Measurements from ENCODE around the gene DUOX2.
"Not testable (repeated sequence)": the region's sequence is repeated elsewhere in the genome, so short reads cannot be mapped to it uniquely, and the experiment has no call there.

Gene DUOX2

DNA sequence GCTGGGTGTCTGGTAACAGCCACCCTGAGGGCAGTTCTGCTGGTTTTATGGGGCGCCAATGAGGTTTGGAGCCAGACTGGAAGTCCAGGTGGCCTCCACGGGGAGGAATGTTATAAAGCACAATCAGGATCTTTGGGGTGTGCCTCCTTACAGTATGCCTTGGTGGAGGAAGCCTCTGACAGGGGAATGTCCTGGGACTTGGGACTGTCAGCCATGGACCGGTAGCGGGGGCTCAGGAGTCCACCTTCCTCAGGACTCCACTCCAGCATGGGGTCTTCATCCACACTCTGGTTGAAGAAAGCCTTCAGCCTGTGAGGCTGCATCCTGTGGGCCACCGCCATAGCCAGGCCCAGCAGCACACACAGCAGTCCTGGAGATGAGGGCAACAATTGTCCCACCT is 5.0 kb upstream of the DUOX2 start:
- no peak for DNase-seq

DNA sequence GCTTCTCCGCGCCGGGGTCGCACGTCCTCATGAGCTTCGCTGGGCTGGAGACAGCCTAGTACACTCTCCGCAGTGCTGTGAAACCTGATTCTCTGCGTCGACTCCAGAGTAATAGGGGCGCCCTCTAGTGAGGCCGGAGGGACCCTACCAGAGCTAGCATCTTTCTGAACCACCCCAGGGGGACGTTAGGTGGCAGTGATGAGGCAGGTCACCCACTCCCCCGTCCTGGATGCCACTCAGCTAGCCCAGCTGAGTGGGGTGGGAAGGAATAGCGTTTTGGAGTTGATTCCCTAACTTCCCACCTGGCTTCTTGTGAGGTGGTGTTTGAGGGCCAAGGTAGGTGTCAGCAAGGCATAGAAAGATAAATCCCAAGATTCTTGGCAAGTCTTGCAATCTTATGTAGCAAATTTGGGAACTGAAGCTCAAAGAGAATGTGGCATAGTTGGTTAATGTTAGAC is 4.2 kb upstream of the DUOX2 start:
- DNase-seq = peak; percentile 87

DNA sequence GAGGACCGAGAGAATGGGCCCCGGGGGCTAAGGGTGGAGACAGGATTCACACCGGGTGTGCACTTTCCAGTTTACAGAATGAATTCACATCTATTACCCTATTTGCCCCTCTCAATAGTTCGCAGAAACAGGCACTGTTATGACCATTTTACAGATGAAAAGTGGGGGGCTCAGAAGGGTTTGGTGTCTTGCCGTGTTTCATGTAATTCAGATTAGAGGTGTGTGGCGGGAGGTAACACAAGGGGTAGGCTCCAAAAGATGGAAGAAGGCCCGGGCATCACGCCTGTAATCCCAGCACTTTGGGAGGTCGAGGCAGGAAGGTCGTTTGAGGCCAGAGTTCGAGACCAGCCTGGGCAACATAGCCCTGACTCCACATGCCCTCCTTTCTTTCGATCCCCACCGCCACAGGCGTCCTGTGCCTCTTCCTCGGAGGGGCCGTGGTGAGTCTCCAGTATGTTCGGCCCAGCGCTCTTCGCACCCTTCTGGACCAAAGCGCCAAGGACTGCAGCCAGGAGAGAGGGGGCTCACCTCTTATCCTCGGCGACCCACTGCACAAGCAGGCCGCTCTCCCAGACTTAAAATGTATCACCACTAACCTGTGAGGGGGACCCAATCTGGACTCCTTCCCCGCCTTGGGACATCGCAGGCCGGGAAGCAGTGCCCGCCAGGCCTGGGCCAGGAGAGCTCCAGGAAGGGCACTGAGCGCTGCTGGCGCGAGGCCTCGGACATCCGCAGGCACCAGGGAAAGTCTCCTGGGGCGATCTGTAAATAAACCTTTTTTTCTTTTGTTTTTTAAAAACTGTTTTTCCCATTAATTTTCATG is 3.5 kb upstream of the DUOX2 start:
- no peak for DNase-seq

DNA sequence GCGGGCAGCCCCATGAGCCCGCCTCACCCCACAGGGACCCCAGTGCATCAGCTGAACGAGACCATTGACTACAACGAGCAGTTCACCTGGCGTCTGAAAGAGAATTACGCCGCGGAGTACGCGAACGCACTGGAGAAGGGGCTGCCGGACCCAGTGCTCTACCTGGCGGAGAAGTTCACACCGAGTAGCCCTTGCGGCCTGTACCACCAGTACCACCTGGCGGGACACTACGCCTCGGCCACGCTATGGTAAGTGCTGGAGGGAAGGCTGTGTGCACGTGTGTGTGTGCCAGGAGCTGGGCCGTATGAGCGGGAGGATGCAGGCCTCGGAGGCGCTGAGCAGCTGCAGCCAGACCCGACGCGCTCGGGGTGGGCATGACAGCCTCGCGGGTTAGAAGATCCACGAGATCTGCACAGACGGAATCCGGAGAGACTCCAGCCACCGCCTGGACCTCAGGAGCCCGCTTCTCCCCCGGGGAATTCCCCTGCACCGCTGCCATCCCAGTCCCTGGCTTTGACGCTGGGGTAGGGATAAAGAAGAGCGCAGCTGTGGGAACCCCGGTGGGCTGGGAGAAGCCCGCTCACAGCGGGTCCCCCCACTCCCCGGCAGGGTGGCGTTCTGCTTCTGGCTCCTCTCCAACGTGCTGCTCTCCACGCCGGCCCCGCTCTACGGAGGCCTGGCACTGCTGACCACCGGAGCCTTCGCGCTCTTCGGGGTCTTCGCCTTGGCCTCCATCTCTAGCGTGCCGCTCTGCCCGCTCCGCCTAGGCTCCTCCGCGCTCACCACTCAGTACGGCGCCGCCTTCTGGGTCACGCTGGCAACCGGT is 2.7 kb upstream of the DUOX2 start:
- no peak for DNase-seq

DNA sequence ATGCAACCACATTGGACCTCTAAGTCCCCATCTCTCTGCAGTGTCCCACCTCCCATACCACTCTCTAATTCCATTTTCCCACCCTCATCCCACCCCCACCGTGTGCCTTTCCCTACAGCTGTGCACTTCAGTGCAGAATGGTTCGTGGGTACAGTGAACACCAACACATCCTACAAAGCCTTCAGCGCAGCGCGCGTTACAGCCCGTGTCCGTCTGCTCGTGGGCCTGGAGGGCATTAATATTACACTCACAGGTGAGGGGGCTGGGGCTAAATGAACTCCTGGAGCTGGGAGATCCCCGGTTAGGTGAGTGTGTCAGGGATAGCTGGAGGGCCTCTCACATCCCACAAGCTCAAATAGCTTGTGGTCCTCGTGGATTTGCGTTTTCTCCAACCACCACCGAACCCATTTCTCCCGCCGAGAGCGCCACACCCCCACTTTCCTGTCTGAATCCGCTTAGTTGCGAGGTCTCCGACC is 2.1 kb upstream of the DUOX2 start:
- DNase-seq = no peak

DNA sequence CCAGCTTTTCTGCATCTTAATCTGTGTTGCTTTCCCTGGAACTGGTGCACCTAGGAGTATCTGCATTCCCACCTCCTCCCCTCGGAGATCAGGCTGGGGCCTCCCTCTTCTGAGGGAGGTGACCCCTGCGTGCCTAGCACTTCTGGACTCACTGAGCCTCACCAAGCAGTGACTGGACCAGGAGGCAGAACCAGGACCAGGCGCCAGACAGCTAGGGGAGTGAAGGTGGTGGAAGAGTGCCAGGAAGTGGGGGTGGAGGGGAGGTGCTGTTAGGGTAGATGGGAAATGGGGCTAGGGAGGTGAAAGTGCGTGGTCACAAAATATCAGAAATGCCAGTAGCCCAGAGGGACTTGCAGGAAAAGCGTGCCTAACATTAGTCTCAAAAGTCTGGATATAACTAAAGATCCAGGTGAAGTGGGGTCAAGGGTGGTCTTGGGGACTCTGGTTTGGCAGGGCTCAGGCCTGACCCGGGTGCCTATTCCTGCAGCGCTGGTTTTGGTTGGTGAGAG is 1.4 kb upstream of the DUOX2 start:
- DNase-seq = no peak

DNA sequence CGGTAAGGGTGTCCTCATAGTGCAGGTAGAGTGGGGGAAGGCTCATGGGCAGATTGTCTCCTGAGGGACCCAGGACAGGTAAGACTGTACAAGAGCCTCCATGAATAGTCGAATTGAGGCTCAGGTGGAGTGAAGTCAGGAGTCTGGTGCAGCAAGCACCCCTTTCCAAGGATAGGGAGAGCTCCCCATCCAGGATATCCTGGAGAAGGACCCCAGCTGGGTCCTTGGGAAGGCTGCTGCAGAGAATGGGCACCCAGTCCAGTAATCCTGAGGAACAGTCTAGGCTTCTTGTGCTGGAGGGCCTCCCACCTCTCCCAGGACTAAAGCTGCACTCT is 746 bp upstream of the DUOX2 start:
- no peak for DNase-seq

DNA sequence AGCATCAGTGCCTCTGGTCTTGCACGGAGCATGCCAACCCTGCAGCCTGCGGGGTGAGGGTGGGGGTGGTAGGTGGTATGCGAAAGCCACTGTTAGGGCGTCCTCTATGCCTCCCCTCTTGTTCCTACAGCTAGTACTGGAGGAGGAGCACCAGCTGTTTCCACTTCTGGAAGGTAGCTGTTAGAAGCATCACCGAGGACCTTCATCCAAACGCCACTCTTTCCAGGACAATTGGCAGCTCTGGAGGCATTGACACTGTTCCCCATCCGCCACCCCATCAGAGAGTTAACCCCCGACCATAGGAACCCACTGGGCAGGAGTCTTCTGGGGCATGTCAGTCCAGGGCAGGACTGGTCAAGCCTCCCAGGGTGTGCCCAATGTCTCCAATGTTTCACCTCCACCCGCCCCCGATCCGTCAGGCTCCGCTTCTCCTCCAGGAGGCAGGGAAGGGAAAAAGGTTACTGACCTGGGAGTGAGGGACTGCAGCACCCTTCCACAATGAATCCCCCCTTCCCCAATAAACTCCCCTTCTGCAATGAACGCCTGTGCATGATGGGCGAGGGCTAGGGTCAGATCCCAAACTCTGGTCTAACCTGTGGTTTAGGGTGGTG is 487 bp downstream of the DUOX2 start:
- DNase-seq = no peak

DNA sequence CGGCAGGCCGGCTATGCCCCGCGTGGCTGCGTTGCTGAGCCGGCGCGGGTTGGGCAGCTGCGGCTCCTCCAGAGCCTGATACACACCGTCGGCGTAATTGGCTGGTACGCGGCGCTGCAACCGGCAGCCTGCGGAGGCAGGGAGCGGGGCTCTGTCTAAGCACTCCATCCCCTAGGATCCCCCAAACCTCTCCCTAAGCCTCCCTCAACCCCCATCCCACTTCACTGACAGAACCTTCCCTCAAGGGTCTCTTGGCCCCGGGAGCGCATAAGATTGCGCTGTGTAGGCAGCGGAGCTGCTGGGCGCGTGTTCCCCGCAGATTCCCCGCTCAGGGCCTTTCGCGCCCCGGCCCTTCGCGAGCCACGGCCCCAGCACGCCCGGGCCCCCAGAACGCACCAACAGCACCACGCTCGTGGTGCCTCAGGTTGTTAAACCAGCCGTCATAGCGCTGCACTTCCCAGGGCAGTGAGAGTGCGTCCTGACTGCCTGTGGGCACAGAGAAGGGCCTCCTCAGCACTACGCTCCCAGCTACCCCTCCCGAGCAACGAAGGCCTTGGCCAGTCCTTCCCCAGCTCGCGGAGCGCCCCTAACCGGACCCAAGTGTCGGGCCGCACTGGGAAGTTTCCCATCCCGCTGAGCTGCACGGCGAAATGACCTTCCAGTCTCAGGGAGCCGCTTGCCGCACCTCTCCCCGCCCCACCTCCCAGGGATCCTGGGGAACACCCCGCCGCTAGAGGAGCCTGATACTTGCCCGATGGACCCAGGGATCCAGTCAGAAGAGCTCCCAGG is 1.2 kb downstream of the DUOX2 start:
- DNase-seq = no peak

DNA sequence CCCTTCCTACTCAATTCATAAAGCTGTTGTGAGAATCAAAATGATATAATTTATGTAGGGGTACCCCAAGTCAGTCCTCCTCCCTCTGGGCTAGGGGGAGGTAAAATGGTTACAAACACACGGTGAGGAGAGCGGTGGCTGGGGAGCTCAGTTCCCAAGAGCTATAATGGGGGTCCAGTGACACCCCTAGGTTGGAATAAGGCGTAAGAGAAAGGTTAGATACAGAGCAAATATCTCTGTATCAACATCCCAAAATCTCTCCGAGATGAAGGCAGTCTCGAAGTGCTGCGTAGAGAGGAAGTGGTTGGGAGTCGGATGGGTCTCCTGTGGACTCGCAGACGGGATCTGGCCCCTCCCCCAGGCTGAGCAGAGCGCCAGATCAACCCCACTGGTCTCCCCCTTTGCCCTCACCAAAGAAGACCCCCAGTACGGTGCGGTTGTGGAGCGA is 1.8 kb downstream of the DUOX2 start:
- no peak for DNase-seq

DNA sequence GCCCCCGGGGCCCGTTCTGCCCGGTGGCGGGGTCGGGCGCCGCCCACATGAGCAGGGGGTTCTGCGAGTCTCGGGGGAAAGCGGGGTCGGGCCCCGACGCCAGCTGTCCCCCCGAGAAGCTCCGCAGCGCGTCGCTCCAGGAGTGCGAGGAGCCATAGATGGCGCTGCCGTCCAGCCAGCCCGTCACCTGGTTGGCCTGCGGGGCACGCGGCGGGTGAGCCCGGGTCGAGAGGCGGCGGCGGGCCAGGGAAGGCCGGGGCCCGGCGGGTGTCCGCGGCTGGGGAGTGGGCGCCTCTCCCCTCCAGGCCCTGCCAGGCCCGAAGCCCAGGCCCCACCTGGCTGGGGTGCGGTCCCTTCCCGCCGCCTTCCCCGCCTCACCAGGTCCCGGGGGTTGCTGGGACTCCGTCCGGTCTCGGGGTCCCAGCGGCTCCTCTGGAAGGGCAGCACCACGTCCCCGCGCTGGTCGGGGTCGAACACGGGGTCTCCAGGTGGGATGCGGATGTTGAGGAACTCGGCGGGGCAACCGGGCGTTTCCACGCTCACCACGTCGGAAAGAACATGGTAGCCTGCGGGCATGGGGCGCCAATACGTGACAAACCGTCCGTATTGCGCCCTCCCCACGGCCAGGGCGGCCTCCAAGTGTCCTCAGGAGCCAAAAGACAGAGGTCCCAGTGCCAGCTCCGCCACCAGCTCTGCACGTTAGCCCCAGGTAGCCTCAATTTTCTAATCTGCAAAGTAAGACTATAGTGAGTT is 2.4 kb downstream of the DUOX2 start:
- DNase-seq = no peak

DNA sequence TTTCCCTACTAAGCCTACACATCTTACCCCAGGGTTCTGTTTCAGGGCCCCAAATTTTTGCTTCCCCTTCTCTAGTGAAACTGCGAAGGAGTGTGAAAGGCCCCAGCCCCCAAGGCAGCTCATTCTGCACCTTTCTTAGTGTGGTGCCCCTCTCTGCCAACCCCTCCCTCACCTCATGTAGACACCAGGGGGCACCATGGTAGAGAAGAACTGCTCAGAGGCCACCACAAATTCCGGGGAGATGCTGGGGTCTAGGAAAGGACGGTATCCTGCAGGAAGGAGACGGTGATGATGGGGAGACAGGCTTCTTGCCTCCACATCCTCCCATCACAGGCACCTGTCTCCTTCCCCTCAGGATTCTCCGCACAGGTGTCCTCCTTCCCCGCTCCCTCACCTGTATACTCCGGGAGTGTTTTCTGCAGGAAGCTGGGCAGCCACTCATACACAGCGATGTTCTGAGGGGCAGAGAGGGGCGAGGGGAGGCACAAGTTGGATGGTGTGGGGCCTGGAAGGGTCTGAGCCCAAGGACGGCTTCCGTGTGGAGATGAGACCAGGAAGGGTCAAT is 3.6 kb downstream of the DUOX2 start:
- DNase-seq = no peak

DNA sequence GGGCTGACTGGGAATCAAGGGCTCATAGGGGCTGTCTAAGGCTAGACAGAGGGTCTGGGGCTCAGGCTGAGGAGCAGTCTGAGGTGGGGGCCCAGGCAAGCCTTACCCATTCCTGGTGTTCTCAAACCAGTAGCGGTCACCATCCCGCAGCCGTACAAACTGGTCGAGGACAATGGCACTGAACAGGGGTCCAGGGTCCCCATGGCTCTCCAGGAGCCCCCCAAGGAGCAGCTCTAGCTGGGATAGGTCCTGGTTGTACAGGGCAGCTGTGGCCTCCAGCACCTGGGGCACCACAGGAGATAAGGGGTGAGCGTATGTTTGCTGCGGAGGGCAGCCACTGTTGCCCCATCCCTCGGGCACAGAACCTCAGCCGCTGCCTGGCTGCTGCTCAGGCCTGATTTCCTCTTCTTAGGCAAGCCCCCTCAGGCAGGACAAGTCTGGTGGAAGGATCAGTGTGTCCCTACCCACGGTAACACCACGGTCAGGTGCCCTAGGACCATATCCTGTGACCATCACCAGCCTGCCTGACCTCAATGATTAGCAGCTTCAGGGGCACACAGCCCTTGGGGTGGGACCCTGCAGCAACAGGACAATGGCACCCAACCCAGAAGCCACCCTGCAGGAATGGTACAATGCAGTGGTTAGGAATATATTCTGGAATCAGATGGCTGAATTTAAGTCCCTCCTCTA is 5.9 kb downstream of the DUOX2 start:
- DNase-seq = no peak

DNA sequence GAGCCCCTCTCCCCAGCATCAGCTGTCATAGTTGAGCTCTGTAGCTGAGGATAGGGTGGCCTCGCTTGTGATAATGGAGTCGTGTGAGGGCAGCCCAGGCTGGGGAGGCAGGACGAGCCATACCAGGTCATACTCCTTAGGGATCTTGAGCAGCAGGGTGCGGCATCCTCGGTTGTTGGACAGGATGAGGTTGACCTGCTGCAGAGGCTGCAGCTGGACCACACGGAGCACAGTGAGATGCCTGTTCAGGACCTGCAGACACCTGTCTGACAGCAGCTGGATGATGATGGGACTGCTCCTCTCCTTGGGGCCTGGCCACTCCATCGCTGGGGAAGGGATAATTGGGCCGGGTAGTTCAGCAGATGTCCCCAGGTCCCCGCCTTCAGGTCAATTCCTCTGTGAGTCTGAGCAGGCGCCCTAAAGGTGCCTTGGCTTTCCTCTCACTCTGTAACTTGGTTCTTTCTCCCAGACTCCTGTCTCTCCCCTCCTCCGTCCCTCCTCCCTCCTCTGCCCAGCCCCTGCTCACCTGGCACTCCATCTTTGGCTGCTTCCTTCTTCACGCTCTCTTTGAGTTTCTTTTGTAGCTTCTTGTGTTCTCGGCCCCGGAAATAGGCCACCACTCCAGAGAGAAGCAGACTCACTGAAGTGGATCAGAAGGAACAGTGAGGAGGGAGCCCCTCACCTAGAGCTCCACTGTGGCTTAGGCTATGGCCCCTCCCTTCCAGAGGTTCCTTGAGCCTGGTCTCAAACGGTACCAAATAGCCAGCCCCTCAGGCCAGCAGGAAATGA is 7.8 kb downstream of the DUOX2 start:
- no peak for DNase-seq

DNA sequence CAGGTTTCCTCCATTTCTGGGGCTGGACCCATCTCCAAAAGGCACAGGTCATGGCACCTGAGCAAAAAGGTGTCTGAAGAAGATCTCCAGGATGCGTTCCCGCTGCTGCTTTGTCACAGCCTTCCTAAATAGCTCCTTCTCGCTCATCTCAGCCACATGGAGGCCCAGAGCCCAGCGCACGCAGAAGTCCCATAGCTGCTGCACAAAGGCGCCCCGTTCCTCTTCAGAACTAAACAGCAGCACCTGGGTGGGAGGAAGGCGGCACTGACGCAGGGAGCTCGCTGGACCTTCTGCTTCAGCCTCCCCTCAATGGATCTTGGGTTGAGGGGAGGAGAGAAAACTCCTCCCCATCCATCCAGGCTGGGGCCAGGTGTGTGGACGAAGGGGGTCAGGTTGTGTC is 8.4 kb downstream of the DUOX2 start:
- DNase-seq = no peak

DNA sequence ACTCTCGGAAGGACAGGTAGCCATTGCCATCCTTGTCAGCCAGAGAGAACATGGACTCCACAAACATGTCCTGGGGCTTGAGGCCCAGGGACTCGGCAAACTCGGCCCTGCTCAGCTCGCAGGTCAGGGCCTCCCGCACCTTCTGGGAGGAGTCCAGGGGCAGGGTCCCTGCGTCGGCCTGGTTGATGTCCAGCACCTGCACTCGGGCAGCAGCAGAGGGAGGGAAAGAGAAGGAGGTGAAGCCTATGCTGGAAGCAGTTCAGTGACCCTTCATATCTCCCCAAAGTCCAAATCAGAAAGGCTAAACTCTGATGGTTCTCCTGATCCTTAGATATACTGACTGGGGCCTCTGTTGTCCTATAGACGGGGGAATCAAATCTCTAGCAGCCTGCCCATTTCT is 9.8 kb downstream of the DUOX2 start:
- DNase-seq = not testable (repeated sequence)

DNA sequence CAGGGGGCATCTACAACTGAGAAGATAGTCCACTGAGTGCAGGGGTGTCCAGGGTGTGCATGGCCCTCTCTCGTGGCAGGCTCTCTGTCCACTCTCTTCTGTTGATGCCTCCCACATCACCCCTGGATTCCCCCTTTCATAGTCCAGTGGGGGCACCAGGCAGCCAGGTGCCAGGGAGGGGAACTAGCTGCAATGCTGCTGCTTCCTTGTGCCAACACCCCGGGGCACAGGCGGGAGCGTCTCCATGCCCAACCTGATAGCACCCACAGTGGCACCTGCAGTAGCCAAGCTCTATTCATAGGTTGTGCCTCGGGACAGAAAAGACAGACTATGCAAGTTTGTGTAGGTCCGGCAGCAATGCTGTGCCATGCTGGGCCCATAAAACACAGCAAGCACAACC is 11.7 kb downstream of the DUOX2 start:
- DNase-seq = no peak

DNA sequence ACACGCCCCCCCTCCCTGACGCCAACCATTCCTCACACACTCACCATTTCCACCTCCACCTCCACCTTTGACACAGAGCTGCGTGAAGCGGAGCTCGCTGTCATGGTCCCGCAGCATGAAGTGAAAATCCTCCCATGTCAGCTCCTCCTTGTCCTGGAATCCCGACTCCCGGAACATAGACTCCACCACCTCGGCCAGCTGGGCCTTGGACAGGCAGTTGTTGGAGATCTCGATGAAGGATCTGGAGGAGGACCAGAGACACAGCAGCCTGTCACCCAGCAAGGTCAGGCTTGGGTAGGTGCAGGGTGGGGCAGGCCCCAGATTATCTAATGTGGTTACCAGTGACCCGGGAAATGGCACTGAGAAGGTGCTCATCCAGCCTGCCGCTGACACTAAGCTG is 12.2 kb downstream of the DUOX2 start:
- no peak for DNase-seq

DNA sequence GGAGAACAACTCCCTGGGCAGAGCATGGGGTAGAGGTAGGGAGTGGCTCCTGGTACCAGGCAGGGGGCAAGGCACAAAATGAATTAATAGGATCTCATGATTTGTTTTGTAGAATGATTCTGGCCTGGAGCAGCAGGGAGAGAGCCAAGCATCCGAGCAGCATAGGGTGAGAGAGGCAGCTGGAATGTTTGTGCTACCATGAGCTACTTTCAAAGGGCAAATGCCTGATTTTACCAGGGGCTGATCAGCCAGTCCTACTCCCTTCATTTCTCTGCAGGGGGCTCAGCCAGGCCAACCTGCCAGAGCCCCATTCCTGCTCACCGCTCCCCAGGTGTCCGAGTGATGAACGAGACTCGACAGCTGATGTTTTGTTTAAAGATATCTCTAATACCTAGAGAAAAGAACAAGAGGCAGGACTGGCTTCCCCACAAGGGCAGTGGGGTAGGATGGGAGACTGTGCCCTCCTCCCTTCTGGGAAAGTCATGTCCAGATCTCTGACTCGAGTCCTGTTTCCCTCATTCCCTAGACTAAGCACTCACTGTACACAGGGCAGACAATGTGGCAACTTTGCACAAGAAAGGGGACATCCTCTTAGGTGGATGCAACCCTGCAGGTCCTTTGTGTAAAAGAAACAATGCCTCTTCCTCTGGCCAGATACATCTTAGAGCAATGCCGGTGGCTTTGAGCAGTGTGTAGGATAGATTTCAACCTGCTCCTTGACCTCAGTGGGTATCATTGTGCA is 12.9 kb downstream of the DUOX2 start:
- DNase-seq = no peak

Measured in fibroblast of skin of back (primary cell).